Mucosa of stomach (tissue), 1 donor: ENCODE results near the gene RNF151.
A peak's percentile ranks its signal among the peaks of the same experiment; 100 is the strongest.

Source experiments
- H3K27me3 ChIP-seq: one replicate; pipeline ENCODE4 v1.7.0; 2013; ENCODE audit warnings: mild to moderate bottlenecking, low read length; ENCODE audit not compliant: control insufficient read depth, insufficient read depth
- H3K36me3 ChIP-seq: one replicate; pipeline ENCODE4 v1.7.0; 2013; ENCODE audit warnings: low read length; ENCODE audit not compliant: control insufficient read depth, insufficient read depth
- H3K4me1 ChIP-seq: one replicate; pipeline ENCODE4 v1.7.0; 2013; ENCODE audit warnings: mild to moderate bottlenecking, low read length; ENCODE audit not compliant: control insufficient read depth, insufficient read depth
- H3K4me3 ChIP-seq: one replicate; pipeline ENCODE4 v1.7.0; 2013; ENCODE audit warnings: low read length
- H3K9ac ChIP-seq: one replicate; pipeline ENCODE4 v1.7.0; 2013; ENCODE audit warnings: mild to moderate bottlenecking, low read length, moderate library complexity
- H3K9me3 ChIP-seq: one replicate; pipeline ENCODE4 v1.7.0; 2013; ENCODE audit warnings: mild to moderate bottlenecking, low read length, moderate library complexity; ENCODE audit not compliant: control insufficient read depth
- donor health status: Pancreatic carcinoma.

Gene RNF151

DNA sequence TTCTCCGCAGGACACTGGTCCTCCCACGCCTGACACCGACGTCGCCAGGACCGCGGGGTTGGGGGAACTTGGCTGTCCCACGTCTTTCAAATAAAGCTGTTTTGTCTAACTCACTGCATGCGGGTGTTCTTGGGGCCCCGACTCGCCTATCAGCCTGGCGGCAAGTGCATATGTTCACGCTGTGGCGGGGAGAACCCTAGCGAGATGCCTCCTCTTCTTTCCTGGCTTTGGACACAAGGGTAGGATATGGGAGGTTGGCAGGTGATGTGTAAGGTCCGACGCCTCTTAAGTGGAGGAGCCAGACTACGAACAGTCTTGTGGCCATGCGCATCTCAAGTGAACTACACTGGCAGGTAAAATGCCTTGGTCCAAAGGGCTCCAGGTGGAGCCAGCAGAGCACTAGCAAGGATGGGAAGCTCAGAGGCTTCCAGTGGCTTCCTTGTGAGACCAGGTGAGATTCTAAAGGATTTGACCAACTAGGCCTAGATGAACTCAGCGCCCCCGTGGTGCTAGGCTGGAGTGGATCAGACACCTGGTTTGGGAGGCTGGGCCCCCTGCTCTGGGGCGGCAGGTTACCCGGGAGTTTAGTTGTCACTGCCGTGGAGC, 1.2 kb upstream of the RNF151 start:
- peaks cover 13% of the 10 kb centered on the region for H3K36me3 ChIP-seq
- H3K9me3 ChIP-seq, result no peaks in the 10 kb centered on the region
- H3K4me3 ChIP-seq, result peak overlapping the region; percentile 53
- H3K27me3 ChIP-seq, result no peaks in the 10 kb centered on the region
- H3K9ac ChIP-seq, result peak overlapping the region; percentile 92
- H3K4me1 ChIP-seq, result peaks cover 8% of the 10 kb centered on the region

DNA sequence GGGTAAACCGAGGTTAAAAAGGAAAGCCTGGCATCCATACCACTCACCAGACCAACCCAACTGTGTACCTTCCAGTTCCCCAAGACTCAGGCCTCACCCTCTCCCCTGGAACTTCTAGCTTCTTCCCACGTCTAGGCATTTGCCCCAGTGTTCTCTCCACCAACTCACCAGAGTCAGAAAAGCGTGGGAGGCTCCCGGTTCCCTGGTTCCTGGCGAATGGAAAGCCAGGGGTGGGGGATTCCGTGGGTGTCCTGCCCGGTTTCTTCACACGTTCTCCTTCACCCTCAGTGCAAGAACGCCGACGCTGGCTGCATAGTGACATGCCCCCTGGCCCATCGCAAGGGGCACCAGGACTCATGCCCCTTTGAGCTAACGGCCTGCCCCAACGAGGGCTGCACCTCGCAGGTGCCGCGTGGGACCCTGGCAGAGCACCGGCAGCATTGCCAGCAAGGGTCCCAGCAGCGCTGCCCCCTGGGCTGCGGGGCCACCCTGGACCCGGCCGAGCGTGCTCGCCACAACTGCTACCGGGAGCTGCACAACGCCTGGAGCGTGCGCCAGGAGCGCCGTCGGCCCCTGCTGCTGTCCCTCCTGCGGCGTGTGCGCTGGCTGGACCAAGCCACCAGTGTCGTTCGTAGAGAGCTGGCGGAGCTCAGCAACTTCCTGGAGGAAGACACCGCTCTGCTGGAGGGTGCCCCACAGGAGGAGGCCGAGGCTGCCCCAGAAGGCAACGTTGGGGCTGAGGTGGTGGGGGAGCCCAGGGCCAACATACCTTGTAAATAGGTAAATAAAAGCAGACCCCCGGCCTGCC, 1.7 kb downstream of the RNF151 start:
- Histone ChIP-seq H3K27me3 (no peaks in the 10 kb centered on the region), H3K4me1 (peaks cover 18% of the 10 kb centered on the region), H3K4me3 (no peak overlapping the region), H3K9me3 (no peaks in the 10 kb centered on the region), H3K9ac (no peak overlapping the region), H3K36me3 (no peaks in the 10 kb centered on the region)

DNA sequence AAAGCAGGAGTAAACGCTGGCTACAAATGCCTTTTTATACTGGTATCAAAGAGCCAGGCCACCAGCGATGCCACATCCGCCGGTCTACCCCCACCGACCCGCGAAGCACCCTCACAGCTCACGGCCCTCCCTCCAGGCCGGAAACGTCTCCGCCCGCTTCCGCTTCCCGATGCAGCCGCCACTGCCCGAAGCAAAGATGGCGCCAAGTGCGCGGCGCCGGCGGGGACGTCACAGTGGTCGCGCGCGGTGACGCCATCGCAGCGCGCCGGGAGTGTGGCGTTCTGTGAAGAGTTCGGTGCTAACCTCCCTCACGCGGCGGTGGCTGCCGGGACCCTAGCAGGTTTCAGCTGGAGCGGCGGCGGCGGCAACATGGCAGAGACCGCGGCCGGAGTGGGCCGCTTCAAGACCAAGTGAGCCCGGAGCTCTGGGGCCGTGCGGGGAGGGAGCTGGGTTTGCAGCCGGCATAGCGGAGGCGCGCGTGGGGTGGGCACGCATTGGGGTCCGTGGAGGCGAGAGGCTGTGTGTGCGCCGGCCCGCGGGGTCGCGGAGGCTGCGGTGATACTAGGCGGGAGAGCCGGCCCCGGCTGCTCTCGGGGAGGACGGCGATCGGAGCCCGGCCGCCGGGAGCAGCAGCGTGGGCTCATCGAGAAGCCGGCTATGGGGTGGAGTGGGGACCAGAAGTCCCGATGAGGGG, 5.3 kb downstream of the RNF151 start, which contains the start of gene TBL3:
TBL3 (plus strand) TSS at position 258 of the 694 bp plus-strand sequence; CDS start at position 370, 112 bp downstream.
- no peaks in the 10 kb centered on the region for H3K9me3 ChIP-seq
- peak within 1 kb of the TSS; percentile 79 for H3K9ac ChIP-seq
- H3K4me3 ChIP-seq, result peak within 1 kb of the TSS; percentile 23
- H3K36me3 ChIP-seq, result peaks cover 11% of the 10 kb centered on the region
- H3K4me1 ChIP-seq, result peaks cover 13% of the 10 kb centered on the region
- H3K27me3 ChIP-seq, result no peaks in the 10 kb centered on the region

DNA sequence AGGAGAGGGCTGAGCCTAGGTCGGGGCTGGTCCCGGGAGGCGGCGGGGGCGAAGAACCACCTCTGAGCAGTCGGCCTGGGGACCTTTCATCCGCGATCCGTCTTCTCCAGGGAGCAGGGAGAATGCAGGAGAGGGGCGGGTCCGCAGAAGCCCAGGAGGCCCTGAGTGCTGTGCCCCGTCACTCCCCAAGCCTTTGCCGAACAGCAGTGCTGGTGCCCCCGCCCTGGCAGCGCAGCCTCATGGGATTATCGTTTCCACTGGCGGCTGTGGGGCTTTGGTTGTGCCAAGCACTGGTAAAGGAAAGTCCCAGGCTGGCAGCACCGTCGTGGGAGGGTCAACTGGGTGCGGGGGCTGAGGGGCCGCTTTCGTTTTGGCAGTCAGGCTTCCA, 5.8 kb downstream of the RNF151 start:
- Histone ChIP-seq H3K27me3 (no peaks in the 10 kb centered on the region), H3K4me1 (peaks cover 13% of the 10 kb centered on the region), H3K9ac (peak overlapping the region; percentile 79), H3K4me3 (peak overlapping the region; percentile 23), H3K36me3 (peaks cover 14% of the 10 kb centered on the region), H3K9me3 (no peaks in the 10 kb centered on the region)

DNA sequence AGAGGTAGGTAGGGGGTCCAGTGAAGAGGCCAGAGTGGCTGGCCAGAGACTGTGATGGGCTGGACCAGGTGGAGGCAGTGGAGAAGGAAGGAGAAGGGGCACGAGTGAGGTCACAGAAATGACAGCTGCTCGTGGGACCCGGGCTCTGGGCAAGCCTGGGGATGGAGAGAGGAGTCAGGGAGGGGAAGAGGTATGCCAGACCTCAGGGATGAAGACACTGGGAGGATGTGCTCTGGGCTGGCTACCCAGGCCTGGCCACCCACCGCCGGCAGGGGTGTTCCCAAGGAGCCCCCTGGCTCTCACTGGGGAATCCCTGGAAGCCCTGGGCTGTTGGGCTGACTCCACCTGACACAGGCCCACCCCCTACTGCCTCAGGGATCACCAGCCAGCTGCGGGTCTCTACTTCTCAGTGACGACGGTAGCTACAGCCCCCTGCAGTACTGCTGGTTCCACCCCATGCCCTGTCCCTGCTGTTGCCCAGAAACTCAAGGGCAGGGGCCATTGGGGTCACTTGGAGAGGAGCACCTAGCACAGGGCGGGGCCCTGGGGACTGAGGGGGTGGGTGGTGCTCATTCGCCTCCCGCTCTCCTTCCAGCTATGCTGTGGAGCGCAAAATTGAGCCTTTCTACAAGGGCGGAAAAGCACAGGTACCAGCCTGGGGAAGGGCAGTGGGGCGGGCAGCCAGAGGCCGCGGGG, 7.0 kb downstream of the RNF151 start:
- Histone ChIP-seq H3K9me3 (no peaks in the 10 kb centered on the region), H3K9ac (no peak overlapping the region), H3K4me1 (peaks cover 21% of the 10 kb centered on the region), H3K4me3 (no peak overlapping the region), H3K36me3 (peaks cover 14% of the 10 kb centered on the region), H3K27me3 (no peaks in the 10 kb centered on the region)

DNA sequence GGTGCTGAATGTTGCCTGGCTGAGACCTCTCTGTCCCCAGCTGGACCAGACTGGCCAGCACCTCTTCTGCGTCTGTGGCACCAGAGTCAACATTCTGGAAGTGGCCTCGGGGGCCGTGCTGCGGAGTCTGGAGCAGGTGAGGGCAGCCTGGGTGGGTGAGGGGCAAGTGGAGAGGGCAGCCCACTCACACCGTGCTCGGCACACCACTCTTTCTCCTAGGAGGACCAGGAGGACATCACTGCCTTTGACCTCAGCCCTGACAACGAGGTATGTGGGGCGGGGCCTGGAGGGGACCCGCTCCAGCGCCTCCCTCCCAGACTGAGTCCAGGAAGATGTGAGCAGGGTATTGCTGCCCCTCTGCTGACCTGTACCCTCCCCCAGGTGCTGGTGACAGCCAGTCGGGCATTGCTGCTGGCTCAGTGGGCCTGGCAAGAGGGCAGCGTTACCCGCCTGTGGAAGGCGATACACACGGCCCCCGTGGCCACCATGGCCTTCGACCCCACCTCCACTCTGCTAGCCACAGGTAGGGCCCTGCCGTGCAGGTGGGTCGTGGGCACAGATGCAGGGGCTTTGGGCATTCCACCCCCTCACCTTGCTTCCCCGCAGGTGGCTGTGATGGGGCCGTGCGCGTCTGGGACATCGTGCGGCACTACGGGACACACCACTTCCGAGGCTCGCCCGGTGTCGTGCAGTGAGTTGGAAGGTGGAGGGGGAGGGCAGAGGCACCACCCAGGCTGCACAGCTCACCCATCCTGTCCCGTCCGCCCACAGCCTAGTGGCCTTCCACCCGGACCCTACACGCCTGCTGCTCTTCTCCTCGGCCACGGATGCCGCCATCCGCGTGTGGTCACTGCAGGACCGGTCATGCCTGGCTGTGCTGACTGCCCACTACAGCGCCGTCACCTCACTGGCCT, 7.8 kb downstream of the RNF151 start:
- peaks cover 3% of the 10 kb centered on the region for H3K27me3 ChIP-seq
- H3K9ac ChIP-seq, result no peak overlapping the region
- peaks cover 24% of the 10 kb centered on the region for H3K4me1 ChIP-seq
- H3K36me3 ChIP-seq, result peaks cover 14% of the 10 kb centered on the region
- no peaks in the 10 kb centered on the region for H3K9me3 ChIP-seq
- H3K4me3 ChIP-seq, result no peak overlapping the region

DNA sequence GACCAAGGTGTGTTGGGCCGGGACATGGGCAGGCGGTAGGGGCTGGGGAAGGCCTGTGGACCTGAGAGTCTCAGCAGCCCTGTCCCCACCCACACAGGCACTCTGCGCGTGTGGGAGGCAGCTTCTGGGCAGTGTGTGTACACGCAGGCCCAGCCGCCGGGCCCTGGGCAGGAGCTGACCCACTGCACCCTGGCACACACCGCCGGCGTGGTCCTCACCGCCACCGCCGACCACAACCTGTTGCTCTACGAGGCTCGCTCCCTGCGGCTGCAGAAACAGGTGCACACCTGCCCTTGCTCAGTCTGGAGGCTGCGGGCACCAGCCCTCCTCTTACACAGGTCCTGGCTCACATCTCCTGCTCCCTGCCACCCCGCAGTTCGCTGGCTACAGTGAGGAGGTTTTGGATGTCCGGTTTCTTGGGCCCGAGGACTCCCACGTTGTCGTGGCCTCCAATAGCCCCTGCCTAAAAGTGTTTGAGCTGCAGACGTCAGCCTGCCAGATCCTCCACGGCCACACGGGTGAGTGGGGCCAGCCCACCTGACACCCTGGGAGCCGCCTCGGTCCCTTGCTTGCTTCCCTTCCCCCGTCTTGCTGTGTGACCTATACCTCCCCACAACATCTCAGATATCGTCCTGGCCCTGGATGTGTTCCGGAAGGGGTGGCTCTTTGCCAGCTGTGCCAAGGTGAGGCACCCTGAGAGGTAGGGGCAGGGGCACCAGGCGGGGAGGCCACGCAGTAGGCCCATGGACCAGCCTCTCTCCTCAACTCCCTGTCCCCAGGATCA, 9.0 kb downstream of the RNF151 start:
- Histone ChIP-seq H3K9me3 (no peaks in the 10 kb centered on the region), H3K27me3 (peaks cover 10% of the 10 kb centered on the region), H3K36me3 (peaks cover 14% of the 10 kb centered on the region), H3K4me1 (peaks cover 36% of the 10 kb centered on the region), H3K9ac (no peak overlapping the region), H3K4me3 (no peak overlapping the region)

DNA sequence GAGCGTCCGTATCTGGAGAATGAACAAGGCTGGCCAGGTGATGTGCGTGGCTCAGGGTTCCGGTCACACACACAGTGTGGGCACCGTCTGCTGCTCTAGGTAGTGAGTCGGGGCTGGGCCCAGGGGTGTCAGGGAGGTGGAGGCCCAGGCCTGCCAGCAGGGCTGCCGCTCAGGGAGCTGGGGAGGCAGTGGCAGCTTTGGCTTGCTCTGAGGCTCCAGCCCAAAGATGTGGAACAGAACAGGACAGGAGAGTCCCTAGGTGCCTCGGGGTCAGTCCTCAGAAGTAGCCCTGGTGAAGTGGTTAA, 9.5 kb downstream of the RNF151 start:
- Histone ChIP-seq H3K27me3 (peaks cover 16% of the 10 kb centered on the region), H3K9me3 (no peaks in the 10 kb centered on the region)

DNA sequence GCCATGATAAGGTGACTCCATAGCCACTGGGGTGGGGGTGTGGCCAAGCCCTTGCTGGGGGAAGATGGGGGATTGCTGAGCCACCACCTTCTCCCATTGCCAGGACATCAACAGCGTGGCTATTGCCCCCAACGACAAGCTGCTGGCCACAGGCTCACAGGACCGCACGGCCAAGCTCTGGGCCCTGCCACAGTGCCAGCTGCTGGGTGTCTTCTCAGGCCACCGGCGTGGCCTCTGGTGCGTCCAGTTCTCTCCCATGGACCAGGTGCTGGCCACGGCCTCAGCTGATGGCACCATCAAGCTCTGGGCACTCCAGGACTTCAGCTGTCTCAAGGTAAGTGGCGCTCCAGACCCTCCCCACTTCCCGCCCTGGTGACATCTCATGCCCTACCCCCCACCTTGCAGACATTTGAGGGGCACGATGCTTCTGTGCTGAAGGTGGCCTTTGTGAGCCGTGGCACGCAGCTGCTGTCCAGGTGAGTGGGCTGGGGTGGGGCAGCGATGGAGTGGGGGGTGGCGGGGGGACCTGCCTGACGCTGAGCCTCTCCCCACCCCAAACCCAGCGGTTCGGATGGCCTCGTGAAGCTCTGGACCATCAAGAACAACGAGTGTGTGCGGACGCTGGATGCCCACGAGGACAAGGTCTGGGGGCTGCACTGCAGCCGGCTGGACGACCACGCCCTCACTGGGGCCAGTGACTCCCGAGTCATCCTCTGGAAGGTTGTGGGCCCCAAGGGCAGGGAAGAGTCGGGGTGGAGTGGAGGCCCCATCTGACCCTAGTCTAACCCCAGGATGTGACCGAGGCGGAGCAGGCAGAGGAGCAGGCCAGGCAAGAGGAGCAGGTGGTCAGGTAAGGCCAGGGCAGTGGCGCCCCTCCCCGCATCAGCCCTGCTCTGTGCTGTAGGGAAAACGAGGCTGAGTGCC, 10.6 kb downstream of the RNF151 start:
- Histone ChIP-seq H3K9me3 (no peaks in the 10 kb centered on the region), H3K36me3 (peaks cover 14% of the 10 kb centered on the region), H3K4me1 (peaks cover 47% of the 10 kb centered on the region), H3K9ac (no peak overlapping the region), H3K27me3 (peaks cover 21% of the 10 kb centered on the region), H3K4me3 (no peak overlapping the region)

More for the DNA sequence above, 9.5 kb downstream of the RNF151 start:
- Histone ChIP-seq H3K4me3 (no peak overlapping the region), H3K9ac (no peak overlapping the region), H3K4me1 (peaks cover 38% of the 10 kb centered on the region), H3K36me3 (peaks cover 14% of the 10 kb centered on the region)

DNA sequence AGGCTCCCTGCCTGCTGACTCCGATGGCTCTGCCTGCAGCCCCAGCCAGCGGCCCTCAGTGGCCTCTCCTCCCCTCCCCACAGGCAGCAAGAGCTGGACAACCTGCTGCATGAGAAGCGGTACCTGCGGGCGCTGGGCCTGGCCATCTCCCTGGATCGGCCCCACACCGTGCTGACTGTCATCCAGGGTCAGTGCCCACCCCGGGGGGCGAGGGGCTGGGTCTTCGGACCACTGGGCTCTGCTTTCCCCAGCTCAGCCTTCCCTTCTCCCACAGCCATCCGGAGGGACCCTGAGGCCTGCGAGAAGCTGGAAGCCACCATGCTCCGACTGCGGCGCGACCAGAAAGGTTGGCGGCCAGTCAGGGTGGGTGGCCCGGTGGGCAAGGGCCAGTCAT, 11.2 kb downstream of the RNF151 start:
- Histone ChIP-seq H3K9me3 (no peaks in the 10 kb centered on the region), H3K4me3 (no peak overlapping the region), H3K36me3 (peaks cover 14% of the 10 kb centered on the region), H3K4me1 (peaks cover 47% of the 10 kb centered on the region), H3K9ac (no peak overlapping the region), H3K27me3 (peaks cover 21% of the 10 kb centered on the region)
